GM12872 (cell line): Measurements from ENCODE around the gene MYH2.

ENCODE experiments used
- TF ChIP-seq, protein P1 (sequence below): IDR thresholded peaks from 3 replicates; pipeline ENCODE4 v1.5.1; 2011; ENCODE audit warnings: low read depth, mild to moderate bottlenecking, low read length, moderate library complexity; ENCODE audit not compliant: insufficient read depth

Gene MYH2

DNA sequence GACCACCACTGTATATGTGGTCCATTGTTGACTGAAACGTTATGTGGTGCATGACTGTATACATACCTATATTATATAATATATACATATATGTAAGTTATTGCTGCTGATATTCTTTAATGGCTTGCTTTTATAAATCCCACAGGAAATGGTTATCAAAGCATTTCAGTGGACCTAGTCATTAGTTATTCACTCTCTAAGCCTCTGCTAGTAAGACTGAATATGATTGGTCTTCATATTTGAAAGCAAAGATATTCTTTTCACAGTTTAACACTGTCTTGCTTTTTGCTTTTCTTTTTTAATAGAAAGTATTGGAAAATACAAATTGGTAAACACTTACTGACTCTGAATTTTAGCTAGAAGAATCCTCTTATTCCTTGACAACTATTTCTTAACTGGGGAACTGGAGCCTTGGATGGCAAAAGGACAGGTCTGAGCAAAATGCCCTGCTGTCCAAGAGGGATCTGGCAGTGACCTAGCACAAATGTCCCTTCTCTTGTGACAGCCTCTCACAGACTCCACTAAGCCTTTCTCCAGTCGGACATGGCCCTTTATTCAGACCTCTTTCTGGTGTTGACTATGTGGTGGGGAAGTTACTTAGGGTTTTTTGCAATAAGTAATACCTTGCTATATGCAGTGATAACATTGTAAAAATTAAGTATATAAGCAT, 14.7 kb upstream of the MYH2 start:
- TF ChIP-seq, protein P1, sequence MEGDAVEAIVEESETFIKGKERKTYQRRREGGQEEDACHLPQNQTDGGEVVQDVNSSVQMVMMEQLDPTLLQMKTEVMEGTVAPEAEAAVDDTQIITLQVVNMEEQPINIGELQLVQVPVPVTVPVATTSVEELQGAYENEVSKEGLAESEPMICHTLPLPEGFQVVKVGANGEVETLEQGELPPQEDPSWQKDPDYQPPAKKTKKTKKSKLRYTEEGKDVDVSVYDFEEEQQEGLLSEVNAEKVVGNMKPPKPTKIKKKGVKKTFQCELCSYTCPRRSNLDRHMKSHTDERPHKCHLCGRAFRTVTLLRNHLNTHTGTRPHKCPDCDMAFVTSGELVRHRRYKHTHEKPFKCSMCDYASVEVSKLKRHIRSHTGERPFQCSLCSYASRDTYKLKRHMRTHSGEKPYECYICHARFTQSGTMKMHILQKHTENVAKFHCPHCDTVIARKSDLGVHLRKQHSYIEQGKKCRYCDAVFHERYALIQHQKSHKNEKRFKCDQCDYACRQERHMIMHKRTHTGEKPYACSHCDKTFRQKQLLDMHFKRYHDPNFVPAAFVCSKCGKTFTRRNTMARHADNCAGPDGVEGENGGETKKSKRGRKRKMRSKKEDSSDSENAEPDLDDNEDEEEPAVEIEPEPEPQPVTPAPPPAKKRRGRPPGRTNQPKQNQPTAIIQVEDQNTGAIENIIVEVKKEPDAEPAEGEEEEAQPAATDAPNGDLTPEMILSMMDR, result no peak

- TF ChIP-seq, protein P1, result no peak
Measured at GRCh38 chr17:10558049-10558448, 8.6 kb upstream of the MYH2 start.

GRCh38 chr17:10557422-10557821, 8.0 kb upstream of the MYH2 start:
- TF ChIP-seq, protein P1, result no peak

- TF ChIP-seq, protein P1, result no peak
Measured at GRCh38 chr17:10556301-10557005, 7.0 kb upstream of the MYH2 start.

GRCh38 chr17:10550014-10550413, 556 bp upstream of the MYH2 start:
- TF ChIP-seq, protein P1, result no peak

DNA sequence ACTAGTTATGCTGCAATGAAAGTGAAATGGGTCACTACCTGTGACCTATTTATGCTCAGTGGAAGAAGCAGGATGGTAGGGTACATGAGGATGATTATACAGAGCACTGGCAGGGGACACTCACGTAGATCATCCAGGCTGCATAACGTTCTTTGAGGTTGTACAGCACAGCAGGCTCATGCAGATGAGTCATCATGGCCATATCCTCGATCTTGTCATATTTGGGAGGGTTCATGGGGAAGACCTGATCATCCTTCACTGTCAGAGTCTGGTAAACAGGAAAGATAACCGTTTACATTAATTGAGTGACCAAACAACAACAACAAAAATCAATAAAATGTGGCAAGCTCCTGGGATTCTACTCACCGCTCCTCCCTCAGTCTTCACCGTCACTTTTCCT, 2.1 kb downstream of the MYH2 start:
- TF ChIP-seq, protein P1, result no peak

DNA sequence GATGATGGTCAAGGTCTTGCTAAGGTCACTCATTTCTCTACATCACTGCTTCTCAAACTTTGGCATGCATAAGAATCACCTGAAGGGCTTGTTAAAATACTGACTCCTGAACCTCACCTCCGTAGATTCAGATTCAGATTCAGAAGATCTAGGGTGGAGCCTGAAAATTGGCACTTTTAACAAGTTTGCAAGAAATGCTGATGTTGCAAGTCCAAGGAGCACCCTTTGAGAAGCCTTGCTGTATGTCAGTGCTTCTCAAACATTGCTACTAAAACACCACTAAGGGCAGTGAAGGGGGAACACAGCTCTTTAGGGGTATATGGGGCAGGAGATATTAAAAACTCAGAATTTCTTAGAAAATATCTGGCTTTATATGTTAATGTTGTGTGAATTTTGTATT, 17.4 kb downstream of the MYH2 start:
- TF ChIP-seq, protein P1, result no peak
